ENCODE data around the gene GADL1. TPM values are rescaled to one million over a fixed set of nuclear protein-coding genes. Genes with fewer than 3 reads are reported as not detected.

The GADL1 gene
- total RNA-seq, 2 experiments from 2014 or later = not detected

- intact Hi-C loops (cut with micrococcal nuclease) = loop anchor here (5.0 kb wide), 3 partner anchors 126 to 1376 kb away; partner anchors contain the start of gene GADL1
- Mint-ChIP-seq H3K9me3 (no peaks in the 10 kb centered on the region), H3K27ac (no peak overlapping the region), H3K36me3 (ENCODE audit: low read depth) (no peaks in the 10 kb centered on the region), H3K4me3 (no peak overlapping the region), H3K4me1 (ENCODE audit: low read depth) (no peaks in the 10 kb centered on the region), H3K27me3 (ENCODE audit: low read depth) (no peaks in the 10 kb centered on the region)
- CTCF ChIA-PET = no interaction called here
- no peak for DNase-seq
These were observed 127.9 kb downstream of the GADL1 start for GRCh38 chr3:30766522-30766921.

DNA sequence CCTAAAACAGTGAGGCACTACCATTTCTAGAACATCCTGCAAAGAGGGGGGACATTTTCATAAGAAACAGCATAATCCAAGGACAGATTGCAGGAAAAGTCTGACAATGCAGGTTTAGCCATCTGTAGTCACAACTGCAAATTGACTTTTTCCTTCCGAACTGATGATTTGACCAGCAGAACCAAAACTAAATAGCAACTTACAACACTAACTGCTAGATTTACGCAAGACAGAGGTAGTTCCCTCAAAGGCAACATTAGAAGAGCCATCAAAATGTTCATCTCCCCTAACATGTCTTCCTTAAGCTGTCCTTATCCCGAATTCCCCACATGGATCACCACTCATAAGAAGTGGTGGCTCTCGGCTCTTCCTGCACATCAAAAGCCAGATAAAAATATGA lies 129.6 kb downstream of the GADL1 start:
- no peaks in the 10 kb centered on the region for H3K9me3 Mint-ChIP-seq
- no peak for DNase-seq
- H3K27me3 Mint-ChIP-seq (ENCODE audit: low read depth) = no peaks in the 10 kb centered on the region
- H3K27ac Mint-ChIP-seq = no peak overlapping the region
- H3K36me3 Mint-ChIP-seq (ENCODE audit: low read depth) = no peaks in the 10 kb centered on the region
- intact Hi-C loops (cut with micrococcal nuclease) = loop anchor here (5.0 kb wide), 3 partner anchors 127 to 1377 kb away; partner anchors contain the start of gene GADL1
- CTCF ChIA-PET = interaction anchor here (0.5 to 1.0 kb wide), 3 partner anchors 194 to 445 kb away, joined by 3 to 4 read pairs (median 3); no protein-coding TSS in a partner anchor
- no peaks in the 10 kb centered on the region for H3K4me1 Mint-ChIP-seq (ENCODE audit: low read depth)
- H3K4me3 Mint-ChIP-seq = no peak overlapping the region

GRCh38 chr3:30764281-30764680 lies 130.2 kb downstream of the GADL1 start:
- no peak overlapping the region for H3K4me3 Mint-ChIP-seq
- H3K36me3 Mint-ChIP-seq (ENCODE audit: low read depth) = no peaks in the 10 kb centered on the region
- CTCF ChIA-PET = interaction anchor here (0.5 to 1.0 kb wide), 3 partner anchors 194 to 445 kb away, joined by 3 to 4 read pairs (median 3); no protein-coding TSS in a partner anchor
- DNase-seq = no peak
- no peak overlapping the region for H3K27ac Mint-ChIP-seq
- no peaks in the 10 kb centered on the region for H3K4me1 Mint-ChIP-seq (ENCODE audit: low read depth)
- intact Hi-C loops (cut with micrococcal nuclease) = no loop called here
- no peaks in the 10 kb centered on the region for H3K9me3 Mint-ChIP-seq
- no peaks in the 10 kb centered on the region for H3K27me3 Mint-ChIP-seq (ENCODE audit: low read depth)

- DNase-seq = no peak
- CTCF ChIA-PET = interaction anchor here (0.6 to 2.3 kb wide), 3 partner anchors 9 to 719 kb away, joined by 4 to 9 read pairs (median 4); no protein-coding TSS in a partner anchor
- H3K27ac Mint-ChIP-seq = no peak overlapping the region
- H3K4me3 Mint-ChIP-seq = no peak overlapping the region
- H3K4me1 Mint-ChIP-seq (ENCODE audit: low read depth) = no peaks in the 10 kb centered on the region
- intact Hi-C loops (cut with micrococcal nuclease) = no loop called here
- H3K27me3 Mint-ChIP-seq (ENCODE audit: low read depth) = no peaks in the 10 kb centered on the region
- no peaks in the 10 kb centered on the region for H3K36me3 Mint-ChIP-seq (ENCODE audit: low read depth)
- H3K9me3 Mint-ChIP-seq = no peaks in the 10 kb centered on the region
These were observed 133.1 kb downstream of the GADL1 start for GRCh38 chr3:30761374-30761773.

DNA sequence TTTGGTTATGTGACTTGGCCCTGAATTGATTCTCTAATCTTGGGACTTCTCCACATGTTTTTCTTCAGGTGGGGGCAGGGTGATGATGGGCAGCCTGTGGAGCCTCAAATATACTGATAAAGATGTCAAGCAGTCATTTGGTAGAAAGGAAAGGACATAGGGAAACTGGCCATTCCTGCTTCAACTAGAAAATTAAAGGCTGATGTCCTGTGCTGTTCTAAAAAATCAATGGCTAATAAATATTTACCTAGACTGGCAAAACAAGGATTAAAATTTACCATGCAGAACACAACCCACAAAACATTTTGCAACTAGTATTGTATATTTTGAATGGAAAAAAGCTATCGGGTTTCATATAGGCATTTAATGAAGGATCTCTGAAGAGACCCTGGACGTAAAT lies 133.7 kb downstream of the GADL1 start:
- no peaks in the 10 kb centered on the region for H3K9me3 Mint-ChIP-seq
- no peak overlapping the region for H3K4me3 Mint-ChIP-seq
- no peak for DNase-seq
- no peak overlapping the region for H3K27ac Mint-ChIP-seq
- intact Hi-C loops (cut with micrococcal nuclease) = no loop called here
- no peaks in the 10 kb centered on the region for H3K36me3 Mint-ChIP-seq (ENCODE audit: low read depth)
- no peaks in the 10 kb centered on the region for H3K4me1 Mint-ChIP-seq (ENCODE audit: low read depth)
- H3K27me3 Mint-ChIP-seq (ENCODE audit: low read depth) = no peaks in the 10 kb centered on the region
- CTCF ChIA-PET = interaction anchor here (1.6 to 2.3 kb wide), 2 partner anchors 9 to 718 kb away, joined by 4 to 9 read pairs; no protein-coding TSS in a partner anchor

DNA sequence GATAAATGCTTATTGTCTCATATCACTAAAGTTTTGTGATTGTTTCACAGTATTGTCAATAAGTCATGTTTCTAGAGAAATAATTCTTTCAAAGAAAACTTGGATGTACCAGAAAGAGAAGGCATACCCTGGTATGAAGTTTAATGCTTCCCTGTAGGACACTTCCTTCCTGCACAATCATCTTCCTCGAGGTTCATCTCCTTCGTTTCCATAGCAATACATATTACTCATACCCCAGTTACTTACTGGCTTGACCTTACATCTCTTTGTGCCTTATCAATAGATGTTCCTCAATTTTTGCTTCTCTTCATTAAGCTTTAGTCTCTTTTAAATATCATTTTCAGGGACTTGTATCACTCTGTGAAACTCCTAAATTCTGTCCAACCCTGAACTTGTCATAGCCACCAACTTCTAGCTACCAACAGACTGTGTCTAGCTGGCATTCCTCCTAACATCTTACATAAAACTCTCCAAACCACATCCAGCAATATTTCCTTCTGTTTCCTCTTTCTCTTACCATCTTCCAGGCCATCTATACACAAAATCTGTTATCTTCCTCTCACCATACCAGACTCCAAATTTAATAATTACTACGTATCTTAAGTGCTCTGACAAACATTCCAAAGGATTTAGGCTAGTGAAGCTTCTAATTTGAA lies 134.3 kb downstream of the GADL1 start:
- Mint-ChIP-seq H3K27ac (no peak overlapping the region), H3K4me1 (ENCODE audit: low read depth) (no peaks in the 10 kb centered on the region), H3K36me3 (ENCODE audit: low read depth) (no peaks in the 10 kb centered on the region), H3K4me3 (no peak overlapping the region), H3K27me3 (ENCODE audit: low read depth) (no peaks in the 10 kb centered on the region), H3K9me3 (no peaks in the 10 kb centered on the region)
- DNase-seq = no peak
- CTCF ChIA-PET = interaction anchor here (1.6 to 2.3 kb wide), 2 partner anchors 10 to 718 kb away, joined by 4 to 9 read pairs; no protein-coding TSS in a partner anchor
- intact Hi-C loops (cut with micrococcal nuclease) = no loop called here

- Mint-ChIP-seq H3K27ac (no peak overlapping the region), H3K27me3 (ENCODE audit: low read depth) (no peaks in the 10 kb centered on the region), H3K4me3 (no peak overlapping the region), H3K36me3 (ENCODE audit: low read depth) (no peaks in the 10 kb centered on the region), H3K9me3 (no peaks in the 10 kb centered on the region), H3K4me1 (ENCODE audit: low read depth) (peaks cover 15% of the 10 kb centered on the region)
- DNase-seq = no peak
- CTCF ChIA-PET = interaction anchor here (2.4 kb wide), 1 partner anchor 13 kb away, joined by 8 read pairs; no protein-coding TSS in a partner anchor
- intact Hi-C loops (cut with micrococcal nuclease) = no loop called here
These were observed 138.2 kb downstream of the GADL1 start for GRCh38 chr3:30756218-30756617.

DNA sequence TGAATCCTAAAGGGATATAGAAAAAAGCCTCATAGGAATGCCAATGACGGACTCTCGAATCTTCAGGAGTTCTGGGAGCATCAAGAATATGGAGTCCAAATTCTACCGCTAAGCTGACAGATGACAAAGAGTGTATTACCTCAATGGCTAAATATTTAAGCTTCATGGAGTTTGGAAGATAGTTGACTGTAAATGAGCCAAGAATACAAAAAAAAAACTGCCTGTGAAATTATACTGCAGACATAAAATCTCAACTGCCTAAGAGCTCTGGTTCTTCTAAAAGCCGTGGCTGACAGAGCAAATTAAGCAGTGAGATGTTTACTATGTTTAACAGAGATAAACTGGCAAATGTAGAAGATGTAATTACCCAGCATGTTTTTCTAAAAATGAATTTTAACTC lies 140.0 kb downstream of the GADL1 start:
- peaks cover 30% of the 10 kb centered on the region for H3K4me1 Mint-ChIP-seq (ENCODE audit: low read depth)
- CTCF ChIA-PET = interaction anchor here (0.7 to 2.4 kb wide), 2 partner anchors 15 to 196 kb away, joined by 3 to 8 read pairs; no protein-coding TSS in a partner anchor
- H3K27me3 Mint-ChIP-seq (ENCODE audit: low read depth) = no peaks in the 10 kb centered on the region
- H3K9me3 Mint-ChIP-seq = no peaks in the 10 kb centered on the region
- no peaks in the 10 kb centered on the region for H3K36me3 Mint-ChIP-seq (ENCODE audit: low read depth)
- no peak for DNase-seq
- intact Hi-C loops (cut with micrococcal nuclease) = loop anchor here (5.0 kb wide), 2 partner anchors 407 to 1837 kb away; no protein-coding TSS in a partner anchor
- H3K4me3 Mint-ChIP-seq = no peak overlapping the region
- no peak overlapping the region for H3K27ac Mint-ChIP-seq

- H3K4me1 Mint-ChIP-seq (ENCODE audit: low read depth) = peaks cover 36% of the 10 kb centered on the region
- H3K4me3 Mint-ChIP-seq = no peak overlapping the region
- intact Hi-C loops (cut with micrococcal nuclease) = loop anchor here (5.0 kb wide), 2 partner anchors 406 to 1836 kb away; no protein-coding TSS in a partner anchor
- no peak for DNase-seq
- CTCF ChIA-PET = interaction anchor here (0.7 kb wide), 1 partner anchor 195 kb away, joined by 3 read pairs; no protein-coding TSS in a partner anchor
- H3K36me3 Mint-ChIP-seq (ENCODE audit: low read depth) = no peaks in the 10 kb centered on the region
- H3K9me3 Mint-ChIP-seq = no peaks in the 10 kb centered on the region
- H3K27ac Mint-ChIP-seq = no peak overlapping the region
- no peaks in the 10 kb centered on the region for H3K27me3 Mint-ChIP-seq (ENCODE audit: low read depth)
These were observed 140.7 kb downstream of the GADL1 start for GRCh38 chr3:30753766-30754165.

GRCh38 chr3:30752970-30753369 lies 141.5 kb downstream of the GADL1 start:
- H3K9me3 Mint-ChIP-seq = no peaks in the 10 kb centered on the region
- no peak overlapping the region for H3K27ac Mint-ChIP-seq
- peaks cover 40% of the 10 kb centered on the region for H3K4me1 Mint-ChIP-seq (ENCODE audit: low read depth)
- intact Hi-C loops (cut with micrococcal nuclease) = loop anchor here (5.0 kb wide), 2 partner anchors 406 to 1836 kb away; no protein-coding TSS in a partner anchor
- no peak overlapping the region for H3K4me3 Mint-ChIP-seq
- H3K27me3 Mint-ChIP-seq (ENCODE audit: low read depth) = no peaks in the 10 kb centered on the region
- no peak for DNase-seq
- CTCF ChIA-PET = interaction anchor here (1.6 to 5.0 kb wide), 5 partner anchors 16 to 711 kb away, joined by 4 to 32 read pairs (median 5); no protein-coding TSS in a partner anchor
- H3K36me3 Mint-ChIP-seq (ENCODE audit: low read depth) = no peaks in the 10 kb centered on the region

GRCh38 chr3:30752491-30752890 lies 142.0 kb downstream of the GADL1 start:
- H3K27me3 Mint-ChIP-seq (ENCODE audit: low read depth) = no peaks in the 10 kb centered on the region
- H3K4me3 Mint-ChIP-seq = no peak overlapping the region
- peaks cover 45% of the 10 kb centered on the region for H3K4me1 Mint-ChIP-seq (ENCODE audit: low read depth)
- DNase-seq = no peak
- no peaks in the 10 kb centered on the region for H3K9me3 Mint-ChIP-seq
- no peaks in the 10 kb centered on the region for H3K36me3 Mint-ChIP-seq (ENCODE audit: low read depth)
- intact Hi-C loops (cut with micrococcal nuclease) = loop anchor here (5.0 kb wide), 2 partner anchors 405 to 1835 kb away; no protein-coding TSS in a partner anchor
- no peak overlapping the region for H3K27ac Mint-ChIP-seq
- CTCF ChIA-PET = interaction anchor here (0.7 to 5.0 kb wide), 9 partner anchors 17 to 710 kb away, joined by 3 to 32 read pairs (median 5); no protein-coding TSS in a partner anchor

GRCh38 chr3:30751610-30752299 lies 142.7 kb downstream of the GADL1 start:
- Mint-ChIP-seq H3K4me1 (ENCODE audit: low read depth) (peaks cover 45% of the 10 kb centered on the region), H3K4me3 (no peak overlapping the region), H3K36me3 (ENCODE audit: low read depth) (no peaks in the 10 kb centered on the region), H3K27me3 (ENCODE audit: low read depth) (no peaks in the 10 kb centered on the region), H3K27ac (no peak overlapping the region), H3K9me3 (no peaks in the 10 kb centered on the region)
- DNase-seq = peak; percentile 88
- CTCF ChIA-PET = interaction anchor here (0.6 to 5.0 kb wide), 28 partner anchors 10 to 746 kb away, joined by 3 to 32 read pairs (median 3); no protein-coding TSS in a partner anchor
- intact Hi-C loops (cut with micrococcal nuclease) = loop anchor here (1.0 to 5.0 kb wide), 9 partner anchors 58 to 1834 kb away; no protein-coding TSS in a partner anchor

All from activated naive CD4-positive, alpha-beta T cell treated with anti-CD3 and anti-CD28 coated beads for 36 hours (primary cell).